HepG2 (cell line): Measurements from ENCODE around the gene COMMD9. TPM values are rescaled to one million over a fixed set of nuclear protein-coding genes. Genes with fewer than 3 reads are reported as not detected.

Source experiments
- ATF6 ChIP-seq: sonication (generic); formaldehyde crosslinking; conservative IDR thresholded peaks from 2 replicates; pipeline ENCODE4 v1.4.0; 2020; ENCODE audit warnings: missing genetic modification reagents
- BORCS8-MEF2B ChIP-seq: sonication (generic); formaldehyde crosslinking; IDR thresholded peaks from 2 replicates; pipeline ENCODE4 v1.8.0; 2022; ENCODE audit warnings: mild to moderate bottlenecking, missing genetic modification reagents
- CREM ChIP-seq, 2 experiments: sonication (generic) in 1 of 2; formaldehyde crosslinking in 1 of 2; IDR thresholded peaks; 2 replicates each; pipeline versions ENCODE4 v1.4.0 to v1.6.1; 2016 to 2020; ENCODE audit warnings: antibody characterized with exemption in 1 of 2, mild to moderate bottlenecking in 1 of 2, missing genetic modification reagents in 1 of 2
- IKZF1 ChIP-seq: fragments of 450-650 bp; IDR thresholded peaks from 2 replicates; pipeline ENCODE4 v1.7.1; 2016
- NAIF1 ChIP-seq: sonication (generic); formaldehyde crosslinking; IDR thresholded peaks from 2 replicates; pipeline ENCODE4 v1.5.0; 2020; ENCODE audit warnings: mild to moderate bottlenecking, missing genetic modification reagents, borderline replicate concordance
- NR2C2 ChIP-seq: sonication (generic); formaldehyde crosslinking; IDR thresholded peaks from 2 replicates; pipeline ENCODE4 v1.4.0; 2020; ENCODE audit warnings: missing genetic modification reagents, mild to moderate bottlenecking, moderate library complexity, borderline replicate concordance
- PRMT3 ChIP-seq: sonication (generic); formaldehyde crosslinking; IDR thresholded peaks from 2 replicates; pipeline ENCODE4 v1.8.1; 2022; ENCODE audit warnings: low read depth, mild to moderate bottlenecking, moderate library complexity, missing genetic modification reagents, borderline replicate concordance
- TCF7L2 ChIP-seq: IDR thresholded peaks from 2 replicates; pipeline ENCODE4 v1.6.1; 2011; ENCODE audit warnings: mild to moderate bottlenecking, low read depth, low read length, moderate library complexity
- ZBTB38 ChIP-seq: sonication (generic); formaldehyde crosslinking; IDR thresholded peaks from 2 replicates; pipeline ENCODE4 v1.5.1; 2020; ENCODE audit warnings: mild to moderate bottlenecking, missing genetic modification reagents
- ZC3H4 ChIP-seq: sonication (generic); formaldehyde crosslinking; IDR thresholded peaks from 2 replicates; pipeline ENCODE4 v1.4.0; 2020; ENCODE audit warnings: missing genetic modification reagents, borderline replicate concordance
- ZFP36L2 ChIP-seq: sonication (generic); formaldehyde crosslinking; IDR thresholded peaks from 2 replicates; pipeline ENCODE4 v1.4.0; 2020; ENCODE audit warnings: missing genetic modification reagents
- ZNF569 ChIP-seq: sonication (generic); formaldehyde crosslinking; IDR thresholded peaks from 2 replicates; pipeline ENCODE4 v1.5.0; 2020; ENCODE audit warnings: mild to moderate bottlenecking, missing genetic modification reagents, moderate library complexity, borderline replicate concordance
- ZNF713 ChIP-seq: sonication (generic); formaldehyde crosslinking; IDR thresholded peaks from 2 replicates; pipeline ENCODE4 v1.4.0; 2020; ENCODE audit warnings: mild to moderate bottlenecking, missing genetic modification reagents
- ZSCAN21 ChIP-seq: sonication (generic); formaldehyde crosslinking; IDR thresholded peaks from 2 replicates; pipeline ENCODE4 v1.8.0; 2022; ENCODE audit warnings: mild to moderate bottlenecking, missing genetic modification reagents, moderate library complexity, borderline replicate concordance
- ZSCAN29 ChIP-seq: sonication (generic); formaldehyde crosslinking; conservative IDR thresholded peaks from 2 replicates; pipeline ENCODE4 v1.4.0; 2020; ENCODE audit warnings: mild to moderate bottlenecking, missing genetic modification reagents
- polyA plus RNA-seq, 8 experiments: library from polyadenylated mRNA; depleted of rRNA in 3 of 8; stranded (reverse) in 7 of 8; unstranded in 1 of 8; fragments of >200 nt; fragmentation: Illumina TruSeq in 4 of 8; extraction: Trizol in 4 of 8; gene quantifications; 2 replicates each; pipeline versions ENCODE4 v1.2.1 to v1.2.3, GENCODE V29; 2011 to 2016; ENCODE audit warnings: low read depth in 4 of 8, missing spikeins in 1 of 8, mixed read lengths in 1 of 8; ENCODE audit not compliant: insufficient read depth in 1 of 8
- total RNA-seq, 5 experiments: library from RNA; depleted of rRNA; stranded (reverse); fragments of >200 nt; fragmentation: Illumina TruSeq; extraction: Trizol; gene quantifications; 2 replicates each; pipeline ENCODE4 v1.2.3, GENCODE V29; 2016; ENCODE audit warnings: low read depth in 1 of 5
- TF ChIP-seq, protein P1 (sequence below): sonication (generic); formaldehyde crosslinking; IDR thresholded peaks from 2 replicates; pipeline ENCODE4 v1.5.0; 2020; ENCODE audit warnings: missing genetic modification reagents
- TF ChIP-seq, protein P2 (sequence below): sonication (generic); formaldehyde crosslinking; IDR thresholded peaks from 2 replicates; pipeline ENCODE4 v1.4.0; 2020; ENCODE audit warnings: missing genetic modification reagents
- TF ChIP-seq, protein P3 (sequence below): sonication (generic); formaldehyde crosslinking; IDR thresholded peaks from 2 replicates; pipeline ENCODE4 v1.4.0; 2020; ENCODE audit warnings: missing genetic modification reagents, borderline replicate concordance

Gene COMMD9
- total and polyA plus RNA-seq, 2 of the 13 experiments (the other 11 are each of a cell fraction or from before 2014, with no cell fraction given), result 47.3 to 76.7 TPM

DNA sequence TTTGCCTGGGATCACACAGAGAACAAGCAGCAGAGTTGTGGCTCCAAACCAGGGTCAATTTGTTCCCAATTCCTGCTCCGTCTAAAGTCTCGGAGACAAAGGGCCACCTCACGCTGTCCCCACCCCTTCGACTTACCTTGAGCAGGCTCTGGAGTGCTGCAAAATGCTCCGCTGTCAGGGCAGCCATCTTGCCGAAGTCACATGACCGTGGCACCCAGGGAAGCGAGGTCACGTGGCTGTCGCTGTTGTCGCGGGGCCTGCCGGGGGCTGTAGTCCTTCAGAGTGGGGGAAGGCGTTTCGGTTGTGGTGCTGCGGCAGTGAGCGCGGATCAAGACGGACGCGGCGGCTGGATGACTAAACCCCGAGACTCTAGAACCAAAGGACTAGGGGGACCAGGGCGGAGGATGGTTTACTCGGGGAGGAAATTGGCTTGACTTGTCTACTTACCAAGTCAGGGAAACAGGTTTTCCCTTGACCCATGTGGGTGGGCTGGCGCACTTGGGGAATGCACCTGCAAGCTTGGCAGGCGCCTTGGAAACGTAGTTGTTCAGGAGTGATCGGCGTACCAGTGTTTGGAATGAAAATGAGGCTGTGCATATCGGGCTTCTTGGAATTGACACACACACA, at the start of gene COMMD9 (continued):
- no peak for TF ChIP-seq ATF6 (CRISPR knock-in tag)
- TF ChIP-seq ZNF713 (CRISPR knock-in tag), result no peak
- no peak for TF ChIP-seq IKZF1
- no peak for TF ChIP-seq BORCS8-MEF2B (CRISPR knock-in tag)
- no peak for TF ChIP-seq ZSCAN21
- no peak for TF ChIP-seq ZBTB38 (CRISPR knock-in tag)
- no peak for TF ChIP-seq ZNF569 (CRISPR knock-in tag)
- no peak; the same call in 1 of the 2 replicates for TF ChIP-seq ZC3H4
- TF ChIP-seq, protein P1, sequence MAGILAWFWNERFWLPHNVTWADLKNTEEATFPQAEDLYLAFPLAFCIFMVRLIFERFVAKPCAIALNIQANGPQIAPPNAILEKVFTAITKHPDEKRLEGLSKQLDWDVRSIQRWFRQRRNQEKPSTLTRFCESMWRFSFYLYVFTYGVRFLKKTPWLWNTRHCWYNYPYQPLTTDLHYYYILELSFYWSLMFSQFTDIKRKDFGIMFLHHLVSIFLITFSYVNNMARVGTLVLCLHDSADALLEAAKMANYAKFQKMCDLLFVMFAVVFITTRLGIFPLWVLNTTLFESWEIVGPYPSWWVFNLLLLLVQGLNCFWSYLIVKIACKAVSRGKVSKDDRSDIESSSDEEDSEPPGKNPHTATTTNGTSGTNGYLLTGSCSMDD (CRISPR knock-in tag), result no peak
- TF ChIP-seq, protein P2, sequence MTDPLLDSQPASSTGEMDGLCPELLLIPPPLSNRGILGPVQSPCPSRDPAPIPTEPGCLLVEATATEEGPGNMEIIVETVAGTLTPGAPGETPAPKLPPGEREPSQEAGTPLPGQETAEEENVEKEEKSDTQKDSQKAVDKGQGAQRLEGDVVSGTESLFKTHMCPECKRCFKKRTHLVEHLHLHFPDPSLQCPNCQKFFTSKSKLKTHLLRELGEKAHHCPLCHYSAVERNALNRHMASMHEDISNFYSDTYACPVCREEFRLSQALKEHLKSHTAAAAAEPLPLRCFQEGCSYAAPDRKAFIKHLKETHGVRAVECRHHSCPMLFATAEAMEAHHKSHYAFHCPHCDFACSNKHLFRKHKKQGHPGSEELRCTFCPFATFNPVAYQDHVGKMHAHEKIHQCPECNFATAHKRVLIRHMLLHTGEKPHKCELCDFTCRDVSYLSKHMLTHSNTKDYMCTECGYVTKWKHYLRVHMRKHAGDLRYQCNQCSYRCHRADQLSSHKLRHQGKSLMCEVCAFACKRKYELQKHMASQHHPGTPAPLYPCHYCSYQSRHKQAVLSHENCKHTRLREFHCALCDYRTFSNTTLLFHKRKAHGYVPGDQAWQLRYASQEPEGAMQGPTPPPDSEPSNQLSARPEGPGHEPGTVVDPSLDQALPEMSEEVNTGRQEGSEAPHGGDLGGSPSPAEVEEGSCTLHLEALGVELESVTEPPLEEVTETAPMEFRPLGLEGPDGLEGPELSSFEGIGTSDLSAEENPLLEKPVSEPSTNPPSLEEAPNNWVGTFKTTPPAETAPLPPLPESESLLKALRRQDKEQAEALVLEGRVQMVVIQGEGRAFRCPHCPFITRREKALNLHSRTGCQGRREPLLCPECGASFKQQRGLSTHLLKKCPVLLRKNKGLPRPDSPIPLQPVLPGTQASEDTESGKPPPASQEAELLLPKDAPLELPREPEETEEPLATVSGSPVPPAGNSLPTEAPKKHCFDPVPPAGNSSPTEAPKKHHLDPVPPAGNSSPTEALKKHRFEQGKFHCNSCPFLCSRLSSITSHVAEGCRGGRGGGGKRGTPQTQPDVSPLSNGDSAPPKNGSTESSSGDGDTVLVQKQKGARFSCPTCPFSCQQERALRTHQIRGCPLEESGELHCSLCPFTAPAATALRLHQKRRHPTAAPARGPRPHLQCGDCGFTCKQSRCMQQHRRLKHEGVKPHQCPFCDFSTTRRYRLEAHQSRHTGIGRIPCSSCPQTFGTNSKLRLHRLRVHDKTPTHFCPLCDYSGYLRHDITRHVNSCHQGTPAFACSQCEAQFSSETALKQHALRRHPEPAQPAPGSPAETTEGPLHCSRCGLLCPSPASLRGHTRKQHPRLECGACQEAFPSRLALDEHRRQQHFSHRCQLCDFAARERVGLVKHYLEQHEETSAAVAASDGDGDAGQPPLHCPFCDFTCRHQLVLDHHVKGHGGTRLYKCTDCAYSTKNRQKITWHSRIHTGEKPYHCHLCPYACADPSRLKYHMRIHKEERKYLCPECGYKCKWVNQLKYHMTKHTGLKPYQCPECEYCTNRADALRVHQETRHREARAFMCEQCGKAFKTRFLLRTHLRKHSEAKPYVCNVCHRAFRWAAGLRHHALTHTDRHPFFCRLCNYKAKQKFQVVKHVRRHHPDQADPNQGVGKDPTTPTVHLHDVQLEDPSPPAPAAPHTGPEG (CRISPR knock-in tag), result no peak
- no peak for TF ChIP-seq TCF7L2
- no peak for TF ChIP-seq ZFP36L2 (CRISPR knock-in tag)
- no peak for TF ChIP-seq NAIF1 (CRISPR knock-in tag)
- TF ChIP-seq PRMT3 (CRISPR knock-in tag), result 0 out of 2 replicates have a peak, but pooled peaks have one; percentile 32
- TF ChIP-seq CREM (IDR thresholded peaks at IDR 0.05), result peak; percentile 90
- TF ChIP-seq CREM (CRISPR knock-in tag; IDR thresholded peaks at IDR 0.05), result no peak
- no peak for TF ChIP-seq ZSCAN29
- peak; percentile 82 for TF ChIP-seq NR2C2
- TF ChIP-seq, protein P3, sequence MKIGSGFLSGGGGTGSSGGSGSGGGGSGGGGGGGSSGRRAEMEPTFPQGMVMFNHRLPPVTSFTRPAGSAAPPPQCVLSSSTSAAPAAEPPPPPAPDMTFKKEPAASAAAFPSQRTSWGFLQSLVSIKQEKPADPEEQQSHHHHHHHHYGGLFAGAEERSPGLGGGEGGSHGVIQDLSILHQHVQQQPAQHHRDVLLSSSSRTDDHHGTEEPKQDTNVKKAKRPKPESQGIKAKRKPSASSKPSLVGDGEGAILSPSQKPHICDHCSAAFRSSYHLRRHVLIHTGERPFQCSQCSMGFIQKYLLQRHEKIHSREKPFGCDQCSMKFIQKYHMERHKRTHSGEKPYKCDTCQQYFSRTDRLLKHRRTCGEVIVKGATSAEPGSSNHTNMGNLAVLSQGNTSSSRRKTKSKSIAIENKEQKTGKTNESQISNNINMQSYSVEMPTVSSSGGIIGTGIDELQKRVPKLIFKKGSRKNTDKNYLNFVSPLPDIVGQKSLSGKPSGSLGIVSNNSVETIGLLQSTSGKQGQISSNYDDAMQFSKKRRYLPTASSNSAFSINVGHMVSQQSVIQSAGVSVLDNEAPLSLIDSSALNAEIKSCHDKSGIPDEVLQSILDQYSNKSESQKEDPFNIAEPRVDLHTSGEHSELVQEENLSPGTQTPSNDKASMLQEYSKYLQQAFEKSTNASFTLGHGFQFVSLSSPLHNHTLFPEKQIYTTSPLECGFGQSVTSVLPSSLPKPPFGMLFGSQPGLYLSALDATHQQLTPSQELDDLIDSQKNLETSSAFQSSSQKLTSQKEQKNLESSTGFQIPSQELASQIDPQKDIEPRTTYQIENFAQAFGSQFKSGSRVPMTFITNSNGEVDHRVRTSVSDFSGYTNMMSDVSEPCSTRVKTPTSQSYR (CRISPR knock-in tag), result peak; percentile 48; the same call in 1 of the 2 replicates
